Stimulated activated CD8-positive, alpha-beta memory T cell treated with anti-CD3 and anti-CD28 coated beads, Interleukin-4, amount 100 ng/mL, for 24 hours (primary cell): ENCODE measurements around the gene APC2.
"Not testable (repeated sequence)": the region's sequence is repeated elsewhere in the genome, so short reads cannot be mapped to it uniquely, and the experiment has no call there.

Experiments
- DNase-seq: peaks from one replicate; pipeline ENCODE4 v3.0.0-alpha.2; 2020; ENCODE audit warnings: low read depth

APC2 gene

GRCh38 chr19:1513499-1514294 lies 63.8 kb downstream of the APC2 start:
- DNase-seq, result peak; percentile 41

- no peak for DNase-seq
These were observed 64.4 kb downstream of the APC2 start for GRCh38 chr19:1514295-1514661.

DNA sequence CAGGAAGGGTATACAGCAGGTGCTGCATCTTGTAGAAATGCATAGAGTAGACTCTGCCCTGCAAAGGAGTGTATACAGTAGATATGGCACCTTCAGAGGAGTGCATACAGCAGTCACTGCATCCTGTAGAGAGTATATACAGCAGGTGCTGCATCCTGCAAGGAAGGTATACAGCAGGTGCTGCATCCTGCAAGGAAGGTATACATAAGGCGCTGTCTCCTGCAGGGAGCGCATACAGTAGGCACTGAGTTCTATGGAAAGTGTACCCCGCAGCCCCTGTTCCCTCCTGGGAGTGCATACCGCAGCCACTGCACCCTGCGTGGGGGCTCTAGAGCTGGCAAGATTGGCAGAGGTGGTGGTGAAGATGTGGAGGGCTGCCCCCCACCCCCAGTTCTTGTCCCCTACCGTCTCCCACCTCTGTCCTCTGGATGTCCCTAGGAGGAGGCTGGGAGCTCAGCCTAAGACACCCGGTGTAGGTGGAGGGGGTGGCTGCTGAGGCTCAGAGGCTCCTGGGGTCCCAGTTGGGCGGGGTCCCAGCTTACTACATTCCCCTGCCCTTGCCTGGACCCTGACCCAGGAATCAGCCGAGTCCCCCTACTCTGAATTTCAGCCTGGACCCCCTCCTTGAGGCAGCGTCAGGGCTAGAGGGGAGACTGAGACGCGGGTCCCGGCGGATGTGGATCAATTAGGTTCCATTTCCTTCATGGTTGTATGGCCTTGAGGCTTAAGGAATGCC lies 65.2 kb downstream of the APC2 start:
- DNase-seq, result no peak

DNA sequence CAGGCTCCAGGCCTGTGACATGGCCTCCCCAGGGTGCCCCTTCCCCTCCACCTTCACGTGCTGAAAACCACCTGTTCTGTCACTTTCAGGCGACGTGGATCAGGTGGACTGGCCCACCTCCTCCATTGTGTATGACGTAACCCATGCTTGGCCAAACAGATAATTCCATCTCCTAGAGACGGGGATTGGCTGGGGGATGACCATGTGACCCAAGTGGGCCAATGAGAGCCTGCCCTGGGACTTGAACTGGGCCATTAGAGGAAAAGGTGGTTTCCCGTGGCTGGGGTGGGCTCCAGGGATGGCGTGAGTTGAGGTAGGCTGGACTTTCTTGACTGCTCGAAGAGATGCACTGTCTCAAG lies 66.5 kb downstream of the APC2 start:
- no peak for DNase-seq

DNA sequence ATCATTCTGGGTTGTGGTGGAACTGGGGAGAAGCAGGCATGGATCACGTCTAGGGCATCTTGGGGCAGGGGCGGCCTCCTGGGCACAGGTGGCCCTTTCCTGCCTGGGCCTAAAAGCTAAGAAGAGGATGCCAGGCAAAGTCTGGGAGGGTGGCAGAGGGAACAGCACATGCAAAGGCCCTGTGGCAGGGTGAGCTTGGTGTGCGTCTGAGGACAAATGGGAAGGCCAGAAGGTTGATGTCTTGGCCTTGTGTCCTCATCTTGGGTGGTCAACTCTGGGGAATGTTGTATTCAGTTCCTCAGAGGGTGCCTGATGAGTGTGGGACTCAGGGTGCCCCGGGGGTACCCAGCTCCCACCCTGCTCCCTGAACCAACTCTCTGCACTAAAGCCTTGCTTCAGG lies 68.5 kb downstream of the APC2 start:
- no peak for DNase-seq

DNA sequence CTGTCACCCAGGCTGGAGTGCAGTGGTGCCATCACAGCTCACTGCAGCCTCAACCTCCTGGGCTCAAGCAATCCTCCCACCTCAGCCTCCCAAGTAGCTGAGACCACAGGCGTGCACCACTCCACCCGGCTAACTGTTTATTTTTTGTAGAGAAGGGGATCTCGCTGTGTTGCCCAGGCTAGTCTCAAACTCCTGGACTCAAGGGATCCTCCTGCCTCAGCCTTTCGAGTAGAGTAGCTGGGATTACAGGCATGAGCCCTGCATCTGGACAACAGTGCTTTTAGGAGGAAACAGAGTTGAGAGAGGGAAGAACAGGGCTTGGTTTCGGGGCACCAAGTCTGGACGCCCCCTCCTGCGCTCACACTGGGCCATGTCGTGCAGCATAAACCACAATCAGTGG lies 69.9 kb downstream of the APC2 start:
- not testable (repeated sequence) for DNase-seq

GRCh38 chr19:1520203-1520780 lies 70.4 kb downstream of the APC2 start:
- no peak for DNase-seq

DNA sequence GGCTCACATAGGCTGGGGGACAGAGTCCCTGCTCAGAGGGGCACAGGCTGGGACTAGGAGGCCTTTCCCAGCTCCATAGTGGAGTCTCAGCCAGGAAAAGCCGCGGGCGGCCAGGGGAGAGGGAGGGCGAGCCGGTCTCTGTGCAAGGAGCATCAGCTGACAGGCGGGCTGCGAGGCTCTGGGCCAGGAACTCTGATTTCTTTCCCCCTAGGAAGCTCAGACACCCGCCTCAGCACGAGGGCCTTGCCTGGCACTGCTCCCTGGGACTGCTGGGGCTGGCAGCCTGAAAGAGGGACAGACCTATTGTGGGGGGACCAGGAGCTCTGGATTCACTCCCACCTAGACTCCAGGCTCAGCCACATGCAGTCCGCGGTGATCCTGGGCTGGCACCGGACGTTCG lies 71.7 kb downstream of the APC2 start:
- no peak for DNase-seq

DNA sequence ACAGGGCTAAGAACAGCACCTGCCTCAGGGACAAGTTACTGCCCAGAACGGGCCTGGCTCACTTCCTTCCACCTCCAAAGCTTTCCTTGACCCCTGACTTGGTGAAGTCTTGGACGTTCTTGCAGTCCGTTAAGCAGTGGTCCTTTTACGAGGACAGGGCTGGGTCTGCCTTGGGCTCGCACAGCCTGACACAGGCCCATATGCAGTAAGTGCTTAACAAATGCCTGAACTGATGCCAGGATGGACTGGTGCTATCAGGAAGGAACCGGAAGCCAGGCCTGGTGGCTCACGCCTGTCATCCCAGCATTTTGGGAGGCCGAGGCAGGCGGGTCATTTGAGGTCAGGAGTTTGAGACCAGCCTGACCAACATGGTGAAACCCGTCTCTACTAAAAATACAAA lies 72.1 kb downstream of the APC2 start:
- no peak for DNase-seq

GRCh38 chr19:1522838-1523237 lies 72.9 kb downstream of the APC2 start:
- no peak for DNase-seq
